Activated CD4-positive, alpha-beta T cell treated with anti-CD3 and anti-CD28 coated beads for 36 hours (primary cell): ENCODE measurements around the gene CST4. TPM values are rescaled to one million over a fixed set of nuclear protein-coding genes. Genes with fewer than 3 reads are reported as not detected.
"Not testable (repeated sequence)": the region's sequence is repeated elsewhere in the genome, so short reads cannot be mapped to it uniquely, and the experiment has no call there.

Experiments used
- ATAC-seq: fragments of 200-7000 bp; cut with Tn5 transposase; one replicate; pipeline ENCODE4 v1.10.0; 2021; ENCODE audit warnings: mild to moderate bottlenecking, moderate library complexity
- CTCF ChIA-PET: fragments of 350-600 bp; sonication (Branson Sonifier 250); formaldehyde crosslinking; loops from one replicate; lab custom pipeline; 2021; ENCODE audit warnings: antibody characterized with exemption; lab: Charles Lee
- POLR2A ChIA-PET: fragments of 350-600 bp; sonication (Branson Sonifier 250); formaldehyde crosslinking; loops from one replicate; lab custom pipeline; 2021; ENCODE audit warnings: antibody characterized with exemption, inconsistent platforms; lab: Charles Lee
- DNase-seq: peaks from one replicate; pipeline ENCODE4 v3.0.0-alpha.2; 2020
- H3K27ac Mint-ChIP-seq: one replicate; pipeline ENCODE4 v1.8.0; 2021; ENCODE audit warnings: mixed read lengths
- H3K27me3 Mint-ChIP-seq: one replicate; pipeline ENCODE4 v1.8.0; 2021; ENCODE audit warnings: mixed read lengths
- H3K36me3 Mint-ChIP-seq: one replicate; pipeline ENCODE4 v1.8.0; 2021; ENCODE audit warnings: low read depth, mixed read lengths
- H3K4me1 Mint-ChIP-seq: one replicate; pipeline ENCODE4 v1.8.0; 2021; ENCODE audit warnings: mixed read lengths
- H3K4me3 Mint-ChIP-seq: one replicate; pipeline ENCODE4 v1.8.0; 2021; ENCODE audit warnings: mild to moderate bottlenecking, moderate library complexity, mixed read lengths
- H3K9me3 Mint-ChIP-seq: one replicate; pipeline ENCODE4 v1.8.0; 2021; ENCODE audit warnings: low read depth, mixed read lengths
- intact Hi-C, 2 experiments: fragments of 100-400 bp; cut with DNase I in 1 of 2; cut with micrococcal nuclease in 1 of 2; formaldehyde crosslinking; loops; one replicate each; pipeline versions ENCODE4 v1.14.2 to v1.15.1; 2022 to 2024; cut with DNase I, micrococcal nuclease
- total RNA-seq, 2 experiments: library from RNA; stranded (reverse); gene quantifications; one replicate each; pipeline ENCODE4 v1.2.3, GENCODE V29; 2021

Gene CST4
- total RNA-seq, 2 experiments from 2014 or later = not detected

- Mint-ChIP-seq H3K36me3 (no peaks in the 10 kb centered on the region), H3K27me3 (peaks cover 11% of the 10 kb centered on the region), H3K4me1 (no peaks in the 10 kb centered on the region), H3K9me3 (no peaks in the 10 kb centered on the region), H3K4me3 (no peak overlapping the region), H3K27ac (no peak overlapping the region)
- ChIA-PET POLR2A (no interaction called here), CTCF (no interaction called here)
- DNase-seq (no peak), ATAC-seq (no peak)
- intact Hi-C loops = no loop called here
These were observed 48.7 kb downstream of the CST4 start for GRCh38 chr20:23640018-23640601.

- H3K27me3 Mint-ChIP-seq = peaks cover 16% of the 10 kb centered on the region
- POLR2A ChIA-PET = no interaction called here
- intact Hi-C loops = no loop called here
These were observed 49.3 kb downstream of the CST4 start for GRCh38 chr20:23639490-23639958.

GRCh38 chr20:23638309-23638708 is 50.5 kb downstream of the CST4 start:
- no peak for ATAC-seq
- H3K27me3 Mint-ChIP-seq = peaks cover 16% of the 10 kb centered on the region
- POLR2A ChIA-PET = no interaction called here
- DNase-seq = no peak
- no peaks in the 10 kb centered on the region for H3K9me3 Mint-ChIP-seq
- no peaks in the 10 kb centered on the region for H3K4me1 Mint-ChIP-seq
- intact Hi-C loops = no loop called here
- no peaks in the 10 kb centered on the region for H3K36me3 Mint-ChIP-seq
- H3K4me3 Mint-ChIP-seq = no peak overlapping the region
- CTCF ChIA-PET = no interaction called here
- no peak overlapping the region for H3K27ac Mint-ChIP-seq

More at GRCh38 chr20:23639490-23639958, 49.3 kb downstream of the CST4 start:
- Mint-ChIP-seq H3K4me3 (no peak overlapping the region), H3K4me1 (no peaks in the 10 kb centered on the region), H3K9me3 (no peaks in the 10 kb centered on the region), H3K27ac (no peak overlapping the region), H3K36me3 (no peaks in the 10 kb centered on the region)
- CTCF ChIA-PET = no interaction called here
- ATAC-seq (no peak), DNase-seq (no peak)

GRCh38 chr20:23637282-23638221 is 51.3 kb downstream of the CST4 start, which contains the start of gene CST3:
CST3 (minus strand) TSS chr20:23637955; CDS start chr20:23637862, 93 bp downstream.
- intact Hi-C loops = no loop called here
- Mint-ChIP-seq H3K27ac (no peak within 1 kb of the TSS), H3K27me3 (peaks cover 16% of the 10 kb centered on the region), H3K4me1 (no peaks in the 10 kb centered on the region), H3K36me3 (no peaks in the 10 kb centered on the region), H3K9me3 (no peaks in the 10 kb centered on the region), H3K4me3 (peak within 1 kb of the TSS; percentile 40)
- POLR2A ChIA-PET = no interaction called here
- DNase-seq = peak; percentile 44
- no peak for ATAC-seq
- CTCF ChIA-PET = no interaction called here

- ChIA-PET POLR2A (no interaction called here), CTCF (interaction anchor here (0.7 kb wide), 1 partner anchor 387 kb away, joined by 4 read pairs; no protein-coding TSS in a partner anchor)
- peaks cover 16% of the 10 kb centered on the region for H3K27me3 Mint-ChIP-seq
- intact Hi-C loops = no loop called here
- no peak for DNase-seq
- ATAC-seq = no peak
- H3K27ac Mint-ChIP-seq = no peak overlapping the region
- H3K36me3 Mint-ChIP-seq = no peaks in the 10 kb centered on the region
- H3K4me3 Mint-ChIP-seq = peak overlapping the region; percentile 40
- no peaks in the 10 kb centered on the region for H3K4me1 Mint-ChIP-seq
- no peaks in the 10 kb centered on the region for H3K9me3 Mint-ChIP-seq
These were observed 51.9 kb downstream of the CST4 start for GRCh38 chr20:23636908-23637281.

- H3K36me3 Mint-ChIP-seq = no peaks in the 10 kb centered on the region
- intact Hi-C loops = no loop called here
- ChIA-PET POLR2A (no interaction called here), CTCF (interaction anchor here (0.7 kb wide), 1 partner anchor 387 kb away, joined by 4 read pairs; no protein-coding TSS in a partner anchor)
- H3K4me3 Mint-ChIP-seq = peak overlapping the region; percentile 40
- H3K9me3 Mint-ChIP-seq = no peaks in the 10 kb centered on the region
- H3K4me1 Mint-ChIP-seq = no peaks in the 10 kb centered on the region
- H3K27ac Mint-ChIP-seq = no peak overlapping the region
- DNase-seq = no peak
- peaks cover 16% of the 10 kb centered on the region for H3K27me3 Mint-ChIP-seq
- ATAC-seq = no peak
These were observed 52.5 kb downstream of the CST4 start for GRCh38 chr20:23636182-23636907.

- H3K4me1 Mint-ChIP-seq, DNase-seq, intact Hi-C loops, POLR2A ChIA-PET, CTCF ChIA-PET, H3K36me3 Mint-ChIP-seq, H3K4me3 Mint-ChIP-seq, H3K9me3 Mint-ChIP-seq, H3K27ac Mint-ChIP-seq, ATAC-seq: not testable (repeated sequence)
- peaks cover 16% of the 10 kb centered on the region for H3K27me3 Mint-ChIP-seq
These were observed 53.1 kb downstream of the CST4 start for GRCh38 chr20:23635768-23636090.

Other genes with a start within 250 kb of the CST4 start
- not detected for gene CSTL1, start 249.4 kb downstream of the CST4 start, total RNA-seq
- gene CST11, start 236.2 kb downstream of the CST4 start, total RNA-seq = not detected
- not detected for gene CST8, start 197.9 kb downstream of the CST4 start, total RNA-seq
- not detected for gene CST9L, start 120.6 kb downstream of the CST4 start, total RNA-seq
- gene CST9, start 83.1 kb downstream of the CST4 start, total RNA-seq = not detected
- 1 to 10 TPM; 1.0 to 1.4 TPM for gene CST3, start 51.1 kb downstream of the CST4 start, total RNA-seq
- gene CST1, start 61.9 kb upstream of the CST4 start, total RNA-seq = not detected
- gene CST2, start 137.7 kb upstream of the CST4 start, total RNA-seq = not detected
- gene CST5, start 190.7 kb upstream of the CST4 start, total RNA-seq = not detected